ENCODE measurements around the gene RAB27A. TPM values are rescaled to one million over a fixed set of nuclear protein-coding genes. Genes with fewer than 3 reads are reported as not detected.

RAB27A gene
- total and polyA plus RNA-seq, 2 of the 8 experiments (the other 6 are each of a cell fraction or from before 2014, with no cell fraction given): 2.3 to 6.5 TPM

GRCh38 chr15:55288006-55288717, 1.5 kb downstream of the RAB27A start:
- Histone ChIP-seq H2AK5ac (ENCODE audit: low read depth, low read length) (no peak overlapping the region), H2BK12ac (ENCODE audit: low read depth, low read length) (no peak overlapping the region), H4K5ac (ENCODE audit: insufficient read length, low read depth, low read length) (no peak overlapping the region), H3K27ac (ENCODE audit: low read depth, low read length) (no peak overlapping the region), H3K36me3 (ENCODE audit: control insufficient read depth in 2 of 4, insufficient read depth in 4 of 4, low read length in 3 of 4) (no peaks in the 10 kb centered on the region), H3K14ac (ENCODE audit: insufficient read length) (no peak overlapping the region), H2BK5ac (ENCODE audit: low read depth, low read length) (no peak overlapping the region), H3K4ac (replicated peaks; ENCODE audit: insufficient read length, low read depth, low read length) (no peak overlapping the region), H4K20me1 (replicated peaks in 1 of 2; ENCODE audit: control insufficient read depth in 1 of 2, insufficient read depth in 2 of 2, low read length in 2 of 2) (peaks cover 0 to 2% of the 10 kb centered on the region in 2 experiments), H3K23me2 (ENCODE audit: low read depth, low read length) (peaks cover 10% of the 10 kb centered on the region), H3K9ac (replicated peaks in 1 of 4; ENCODE audit: extremely low read depth in 1 of 4, low read depth in 3 of 4, low read length in 3 of 4) (no peak overlapping the region), H3K79me1 (ENCODE audit: low read depth, low read length) (no peaks in the 10 kb centered on the region), H2BK20ac (ENCODE audit: low read length) (no peak overlapping the region), H4K91ac (replicated peaks; ENCODE audit: insufficient read length, low read length) (no peak overlapping the region), H3K56ac (replicated peaks; ENCODE audit: insufficient read length, low read depth, low read length) (no peak overlapping the region), H4K8ac (ENCODE audit: extremely low read depth, insufficient read depth, low read length) (no peak overlapping the region), H3K18ac (ENCODE audit: extremely low read depth, low read length) (no peak overlapping the region), H3K9me3 (ENCODE audit: insufficient read depth in 2 of 2, low read depth in 1 of 2, low read length in 1 of 2) (no peaks in the 10 kb centered on the region), H2BK120ac (replicated peaks; ENCODE audit: low read depth, low read length) (no peak overlapping the region), H3K27me3 (replicated peaks in 1 of 4; ENCODE audit: control insufficient read depth in 3 of 4, extremely low read depth in 1 of 4, insufficient read depth in 3 of 4, low read length in 3 of 4) (peaks cover 0 to 4% (median 2%) of the 10 kb centered on the region in 4 experiments; a peak in 2 of 7 replicates), H3K4me2 (ENCODE audit: insufficient read depth in 1 of 2, low read depth in 2 of 2, low read length in 2 of 2) (peak overlapping the region in 1 of 2 experiments; percentile 64; a peak in 1 of 4 replicates), H3K79me2 (ENCODE audit: control insufficient read depth in 1 of 2, insufficient read depth in 2 of 2, low read length in 2 of 2) (no peaks in the 10 kb centered on the region), H3K4me3 (ENCODE audit: extremely low read depth in 1 of 4, insufficient read depth in 2 of 4, low read depth in 3 of 4, low read length in 4 of 4) (0 out of 8 replicates have a peak overlapping the region, but pooled peaks of 1 of the 4 experiments have one; percentile 87), H3K23ac (ENCODE audit: insufficient read length) (no peak overlapping the region), H3K4me1 (replicated peaks in 1 of 4; ENCODE audit: control insufficient read depth in 3 of 4, insufficient read depth in 4 of 4, low read length in 3 of 4) (peaks cover 0 to 5% (median 2%) of the 10 kb centered on the region in 4 experiments; a peak in 1 of 7 replicates), H2BK15ac (ENCODE audit: low read length) (no peak overlapping the region), H2AFZ (ENCODE audit: low read length) (no peak overlapping the region)
- no peak for DNase-seq (ENCODE audit: low read depth in 1 of 2, low spot score in 2 of 2)
- ChIA-PET POLR2A (ENCODE audit: partially characterized antibody) (no interaction called here), CTCF (ENCODE audit: partially characterized antibody) (interaction anchor here (0.6 to 1.2 kb wide), 6 partner anchors 67 to 1645 kb away, joined by 3 to 5 read pairs (median 4); no protein-coding TSS in a partner anchor)
- FAIRE-seq: no peak
- WGBS, 2 experiments (ENCODE audit: extremely low coverage in 1 of 2, insufficient coverage in 1 of 2, insufficient read length in 1 of 2, insufficient replicate concordance in 2 of 2, low coverage in 1 of 2, low lambda C conversion rate in 2 of 2, missing lambda C conversion rate in 1 of 2): 97% methylated on average over 8 of the region's 8 CpGs; no CpG with 5 or more reads in 1 of the 2 experiments
- TF ChIP-seq SUZ12 (IDR thresholded peaks at IDR 0.05; ENCODE audit: low read length): no peak
- TF ChIP-seq E2F6 (IDR thresholded peaks at IDR 0.05): no peak
- TF ChIP-seq EP300 (IDR thresholded peaks at IDR 0.05; ENCODE audit: borderline replicate concordance in 1 of 2, low read depth in 2 of 2, low read length in 2 of 2): no peak
- TF ChIP-seq SIRT6 (IDR thresholded peaks at IDR 0.05; ENCODE audit: low read length): no peak
- TF ChIP-seq CHD2 (IDR thresholded peaks at IDR 0.05; ENCODE audit: low read length): no peak
- TF ChIP-seq TEAD4 (IDR thresholded peaks at IDR 0.05; ENCODE audit: low read depth, low read length): no peak
- TF ChIP-seq ASH2L (IDR thresholded peaks at IDR 0.05; ENCODE audit: low read length): no peak
- no peak for TF ChIP-seq TBP (IDR thresholded peaks at IDR 0.05; ENCODE audit: low read depth, low read length)
- TF ChIP-seq EZH2 (IDR thresholded peaks at IDR 0.05; ENCODE audit: low read depth, low read length, severe bottlenecking): no peak
- no peak for TF ChIP-seq ZNF274 (IDR thresholded peaks at IDR 0.05; ENCODE audit: borderline replicate concordance, extremely low read depth, low read length)
- no peak for TF ChIP-seq GTF2F1 (IDR thresholded peaks at IDR 0.05; ENCODE audit: borderline replicate concordance, low read depth, low read length)
- no peak for TF ChIP-seq HDAC2 (IDR thresholded peaks at IDR 0.05; ENCODE audit: borderline replicate concordance in 1 of 2, low read depth in 2 of 2, low read length in 2 of 2)
